WTC11 (cell line): ENCODE results near the gene ZNF600. TPM values are rescaled to one million over a fixed set of nuclear protein-coding genes. Genes with fewer than 3 reads are reported as not detected.
"Not testable (repeated sequence)": the region's sequence is repeated elsewhere in the genome, so short reads cannot be mapped to it uniquely, and the experiment has no call there.

Experiments
- ATAC-seq: fragments of 200-7000 bp; cut with Tn5 transposase; 2 replicates; pipeline ENCODE4 v1.10.0; 2021; ENCODE audit warnings: mild to moderate bottlenecking, moderate library complexity
- CTCF ChIA-PET: fragments of 300-600 bp; sonication (Branson Sonifier 250); formaldehyde crosslinking; loops from one replicate; lab custom pipeline; 2021; ENCODE audit warnings: antibody characterized with exemption; lab: Charles Lee
- POLR2A ChIA-PET: fragments of 350-600 bp; sonication (Branson Sonifier 250); formaldehyde crosslinking; loops from one replicate; lab custom pipeline; 2021; ENCODE audit warnings: antibody characterized with exemption; lab: Charles Lee
- DNase-seq: peaks from one replicate; pipeline ENCODE4 v3.0.0; 2021; ENCODE audit warnings: low spot score
- H3K27ac Mint-ChIP-seq: 2 replicates; pipeline ENCODE4 v1.8.0; 2021; ENCODE audit warnings: mixed read lengths
- H3K27me3 Mint-ChIP-seq: 2 replicates; pipeline ENCODE4 v1.8.0; 2021; ENCODE audit warnings: low read depth, mild to moderate bottlenecking, moderate library complexity, mixed read lengths
- H3K36me3 Mint-ChIP-seq: 2 replicates; pipeline ENCODE4 v1.8.0; 2021; ENCODE audit warnings: mixed read lengths
- H3K4me1 Mint-ChIP-seq: 2 replicates; pipeline ENCODE4 v1.8.0; 2022; ENCODE audit warnings: mixed read lengths
- H3K4me3 Mint-ChIP-seq: 2 replicates; pipeline ENCODE4 v1.8.0; 2021; ENCODE audit warnings: mild to moderate bottlenecking, moderate library complexity, mixed read lengths
- H3K9me3 Mint-ChIP-seq: 2 replicates; pipeline ENCODE4 v1.8.0; 2021; ENCODE audit warnings: mixed read lengths
- ELF4 ChIP-seq: sonication (generic); formaldehyde crosslinking; IDR thresholded peaks from 2 replicates; pipeline ENCODE4 v1.8.1; 2022; ENCODE audit warnings: low read depth, mild to moderate bottlenecking, moderate library complexity, missing genetic modification reagents
- ESRRA ChIP-seq: sonication (generic); formaldehyde crosslinking; IDR thresholded peaks from 2 replicates; pipeline ENCODE4 v1.8.1; 2022; ENCODE audit warnings: mild to moderate bottlenecking, missing genetic modification reagents, borderline replicate concordance
- ETV6 ChIP-seq: sonication (generic); formaldehyde crosslinking; IDR thresholded peaks from 2 replicates; pipeline ENCODE4 v1.8.1; 2022; ENCODE audit warnings: mild to moderate bottlenecking, missing genetic modification reagents
- GRHL2 ChIP-seq: fragments of 250-450 bp; sonication (Bioruptor Pico); IDR thresholded peaks from 2 replicates; pipeline ENCODE4 v1.8.0; 2022; ENCODE audit warnings: mild to moderate bottlenecking, moderate library complexity; ENCODE audit not compliant: insufficient replicate concordance, severe bottlenecking
- NFYB ChIP-seq: sonication (generic); formaldehyde crosslinking; conservative IDR thresholded peaks from 2 replicates; pipeline ENCODE4 v1.8.0; 2022; ENCODE audit warnings: low read depth, missing genetic modification reagents
- NR1H2 ChIP-seq: sonication (generic); formaldehyde crosslinking; IDR thresholded peaks from 2 replicates; pipeline ENCODE4 v1.9.0; 2021; ENCODE audit warnings: mild to moderate bottlenecking, moderate library complexity, missing genetic modification reagents
- NR2C2 ChIP-seq: sonication (generic); formaldehyde crosslinking; IDR thresholded peaks from 2 replicates; pipeline ENCODE4 v1.8.0; 2022; ENCODE audit warnings: mild to moderate bottlenecking, missing genetic modification reagents
- TEAD4 ChIP-seq: sonication (generic); formaldehyde crosslinking; IDR thresholded peaks from 2 replicates; pipeline ENCODE4 v1.8.0; 2022; ENCODE audit warnings: mild to moderate bottlenecking, missing genetic modification reagents
- ZNF138 ChIP-seq: sonication (generic); formaldehyde crosslinking; conservative IDR thresholded peaks from 2 replicates; pipeline ENCODE4 v1.8.1; 2022; ENCODE audit warnings: mild to moderate bottlenecking, moderate library complexity, missing genetic modification reagents
- ZNF263 ChIP-seq: sonication (generic); formaldehyde crosslinking; IDR thresholded peaks from 2 replicates; pipeline ENCODE4 v1.8.1; 2022; ENCODE audit warnings: low read depth, mild to moderate bottlenecking, moderate library complexity, missing genetic modification reagents
- ZNF396 ChIP-seq: fragments of 250-450 bp; sonication (Bioruptor Pico); IDR thresholded peaks from 2 replicates; pipeline ENCODE4 v1.8.0; 2021; ENCODE audit warnings: mild to moderate bottlenecking, moderate library complexity, borderline replicate concordance
- ZNF671 ChIP-seq: fragments of 250-450 bp; sonication (Bioruptor Pico); IDR thresholded peaks from 2 replicates; pipeline ENCODE4 v1.8.0; 2021; ENCODE audit warnings: mild to moderate bottlenecking
- total RNA-seq: library from RNA; stranded (reverse); gene quantifications from 3 replicates; pipeline ENCODE4 v1.2.3, GENCODE V29; 2021
- TF ChIP-seq, protein P1 (sequence below): sonication (generic); formaldehyde crosslinking; IDR thresholded peaks from 2 replicates; pipeline ENCODE4 v1.8.0; 2023; ENCODE audit warnings: mild to moderate bottlenecking, missing genetic modification reagents
- TF ChIP-seq, protein P2 (sequence below): sonication (generic); formaldehyde crosslinking; IDR thresholded peaks from 2 replicates; pipeline ENCODE4 v1.8.1; 2023; ENCODE audit warnings: mild to moderate bottlenecking, missing genetic modification reagents, borderline replicate concordance
- TF ChIP-seq, protein P3 (sequence below): fragments of 250-450 bp; sonication (Bioruptor Pico); IDR thresholded peaks from 2 replicates; pipeline ENCODE4 v1.8.0; 2021; ENCODE audit warnings: mild to moderate bottlenecking
- TF ChIP-seq, protein P4 (sequence below): fragments of 250-450 bp; sonication (Bioruptor Pico); IDR thresholded peaks from 2 replicates; pipeline ENCODE4 v2.1.2; 2022; ENCODE audit warnings: mild to moderate bottlenecking, moderate library complexity
- TF ChIP-seq, protein P5 (sequence below): sonication (generic); formaldehyde crosslinking; IDR thresholded peaks from 2 replicates; pipeline ENCODE4 v1.8.0; 2022; ENCODE audit warnings: mild to moderate bottlenecking, missing genetic modification reagents
- TF ChIP-seq, protein P6 (sequence below): sonication (generic); formaldehyde crosslinking; IDR thresholded peaks from 2 replicates; pipeline ENCODE4 v1.8.0; 2023; ENCODE audit warnings: missing genetic modification reagents, mild to moderate bottlenecking, borderline replicate concordance
- TF ChIP-seq, protein P7 (sequence below): sonication (generic); formaldehyde crosslinking; IDR thresholded peaks from 2 replicates; pipeline ENCODE4 v1.8.1; 2023; ENCODE audit warnings: mild to moderate bottlenecking, missing genetic modification reagents, moderate library complexity

Gene ZNF600
- total RNA-seq, 1 experiment from 2014 or later, result 13.2 TPM

DNA sequence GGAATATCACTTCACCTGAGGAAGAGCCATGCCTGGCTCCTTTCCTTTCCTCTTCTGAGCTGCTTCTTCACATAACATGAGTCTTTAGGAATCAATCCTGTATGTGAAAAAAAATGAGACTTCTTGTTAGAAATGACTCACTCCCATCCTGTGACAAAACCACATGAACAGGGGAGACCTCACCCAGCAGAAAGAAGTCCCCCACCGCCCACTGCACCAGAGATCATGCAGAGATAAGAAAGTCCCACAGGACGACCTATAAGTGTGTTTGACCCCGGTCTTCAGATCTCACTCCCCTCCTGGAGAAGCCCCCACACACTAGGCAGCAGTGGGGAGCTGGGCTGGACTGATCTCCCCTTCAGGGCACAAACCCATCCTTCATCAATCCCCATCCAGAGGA lies 7.8 kb downstream of the ZNF600 start:
- ATAC-seq (no peak), DNase-seq (no peak)
- POLR2A ChIA-PET, result no interaction called here
- no peaks in the 10 kb centered on the region for H3K27me3 Mint-ChIP-seq
- H3K9me3 Mint-ChIP-seq, result no peaks in the 10 kb centered on the region
- peaks cover 7% of the 10 kb centered on the region; the same call in 1 of the 2 replicates for H3K4me1 Mint-ChIP-seq
- CTCF ChIA-PET, result no interaction called here
- peaks cover 12% of the 10 kb centered on the region for H3K36me3 Mint-ChIP-seq
- TF ChIP-seq ELF4 (CRISPR knock-in tag), result no peak
- TF ChIP-seq, protein P1, sequence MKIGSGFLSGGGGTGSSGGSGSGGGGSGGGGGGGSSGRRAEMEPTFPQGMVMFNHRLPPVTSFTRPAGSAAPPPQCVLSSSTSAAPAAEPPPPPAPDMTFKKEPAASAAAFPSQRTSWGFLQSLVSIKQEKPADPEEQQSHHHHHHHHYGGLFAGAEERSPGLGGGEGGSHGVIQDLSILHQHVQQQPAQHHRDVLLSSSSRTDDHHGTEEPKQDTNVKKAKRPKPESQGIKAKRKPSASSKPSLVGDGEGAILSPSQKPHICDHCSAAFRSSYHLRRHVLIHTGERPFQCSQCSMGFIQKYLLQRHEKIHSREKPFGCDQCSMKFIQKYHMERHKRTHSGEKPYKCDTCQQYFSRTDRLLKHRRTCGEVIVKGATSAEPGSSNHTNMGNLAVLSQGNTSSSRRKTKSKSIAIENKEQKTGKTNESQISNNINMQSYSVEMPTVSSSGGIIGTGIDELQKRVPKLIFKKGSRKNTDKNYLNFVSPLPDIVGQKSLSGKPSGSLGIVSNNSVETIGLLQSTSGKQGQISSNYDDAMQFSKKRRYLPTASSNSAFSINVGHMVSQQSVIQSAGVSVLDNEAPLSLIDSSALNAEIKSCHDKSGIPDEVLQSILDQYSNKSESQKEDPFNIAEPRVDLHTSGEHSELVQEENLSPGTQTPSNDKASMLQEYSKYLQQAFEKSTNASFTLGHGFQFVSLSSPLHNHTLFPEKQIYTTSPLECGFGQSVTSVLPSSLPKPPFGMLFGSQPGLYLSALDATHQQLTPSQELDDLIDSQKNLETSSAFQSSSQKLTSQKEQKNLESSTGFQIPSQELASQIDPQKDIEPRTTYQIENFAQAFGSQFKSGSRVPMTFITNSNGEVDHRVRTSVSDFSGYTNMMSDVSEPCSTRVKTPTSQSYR (CRISPR knock-in tag), result no peak
- TF ChIP-seq, protein P2, sequence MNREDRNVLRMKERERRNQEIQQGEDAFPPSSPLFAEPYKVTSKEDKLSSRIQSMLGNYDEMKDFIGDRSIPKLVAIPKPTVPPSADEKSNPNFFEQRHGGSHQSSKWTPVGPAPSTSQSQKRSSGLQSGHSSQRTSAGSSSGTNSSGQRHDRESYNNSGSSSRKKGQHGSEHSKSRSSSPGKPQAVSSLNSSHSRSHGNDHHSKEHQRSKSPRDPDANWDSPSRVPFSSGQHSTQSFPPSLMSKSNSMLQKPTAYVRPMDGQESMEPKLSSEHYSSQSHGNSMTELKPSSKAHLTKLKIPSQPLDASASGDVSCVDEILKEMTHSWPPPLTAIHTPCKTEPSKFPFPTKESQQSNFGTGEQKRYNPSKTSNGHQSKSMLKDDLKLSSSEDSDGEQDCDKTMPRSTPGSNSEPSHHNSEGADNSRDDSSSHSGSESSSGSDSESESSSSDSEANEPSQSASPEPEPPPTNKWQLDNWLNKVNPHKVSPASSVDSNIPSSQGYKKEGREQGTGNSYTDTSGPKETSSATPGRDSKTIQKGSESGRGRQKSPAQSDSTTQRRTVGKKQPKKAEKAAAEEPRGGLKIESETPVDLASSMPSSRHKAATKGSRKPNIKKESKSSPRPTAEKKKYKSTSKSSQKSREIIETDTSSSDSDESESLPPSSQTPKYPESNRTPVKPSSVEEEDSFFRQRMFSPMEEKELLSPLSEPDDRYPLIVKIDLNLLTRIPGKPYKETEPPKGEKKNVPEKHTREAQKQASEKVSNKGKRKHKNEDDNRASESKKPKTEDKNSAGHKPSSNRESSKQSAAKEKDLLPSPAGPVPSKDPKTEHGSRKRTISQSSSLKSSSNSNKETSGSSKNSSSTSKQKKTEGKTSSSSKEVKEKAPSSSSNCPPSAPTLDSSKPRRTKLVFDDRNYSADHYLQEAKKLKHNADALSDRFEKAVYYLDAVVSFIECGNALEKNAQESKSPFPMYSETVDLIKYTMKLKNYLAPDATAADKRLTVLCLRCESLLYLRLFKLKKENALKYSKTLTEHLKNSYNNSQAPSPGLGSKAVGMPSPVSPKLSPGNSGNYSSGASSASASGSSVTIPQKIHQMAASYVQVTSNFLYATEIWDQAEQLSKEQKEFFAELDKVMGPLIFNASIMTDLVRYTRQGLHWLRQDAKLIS, result no peak
- TF ChIP-seq, protein P3, sequence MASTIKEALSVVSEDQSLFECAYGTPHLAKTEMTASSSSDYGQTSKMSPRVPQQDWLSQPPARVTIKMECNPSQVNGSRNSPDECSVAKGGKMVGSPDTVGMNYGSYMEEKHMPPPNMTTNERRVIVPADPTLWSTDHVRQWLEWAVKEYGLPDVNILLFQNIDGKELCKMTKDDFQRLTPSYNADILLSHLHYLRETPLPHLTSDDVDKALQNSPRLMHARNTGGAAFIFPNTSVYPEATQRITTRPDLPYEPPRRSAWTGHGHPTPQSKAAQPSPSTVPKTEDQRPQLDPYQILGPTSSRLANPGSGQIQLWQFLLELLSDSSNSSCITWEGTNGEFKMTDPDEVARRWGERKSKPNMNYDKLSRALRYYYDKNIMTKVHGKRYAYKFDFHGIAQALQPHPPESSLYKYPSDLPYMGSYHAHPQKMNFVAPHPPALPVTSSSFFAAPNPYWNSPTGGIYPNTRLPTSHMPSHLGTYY (CRISPR knock-in tag), result no peak
- TF ChIP-seq ZNF138 (CRISPR knock-in tag), result no peak
- TF ChIP-seq NR2C2 (CRISPR knock-in tag), result no peak
- TF ChIP-seq, protein P4, sequence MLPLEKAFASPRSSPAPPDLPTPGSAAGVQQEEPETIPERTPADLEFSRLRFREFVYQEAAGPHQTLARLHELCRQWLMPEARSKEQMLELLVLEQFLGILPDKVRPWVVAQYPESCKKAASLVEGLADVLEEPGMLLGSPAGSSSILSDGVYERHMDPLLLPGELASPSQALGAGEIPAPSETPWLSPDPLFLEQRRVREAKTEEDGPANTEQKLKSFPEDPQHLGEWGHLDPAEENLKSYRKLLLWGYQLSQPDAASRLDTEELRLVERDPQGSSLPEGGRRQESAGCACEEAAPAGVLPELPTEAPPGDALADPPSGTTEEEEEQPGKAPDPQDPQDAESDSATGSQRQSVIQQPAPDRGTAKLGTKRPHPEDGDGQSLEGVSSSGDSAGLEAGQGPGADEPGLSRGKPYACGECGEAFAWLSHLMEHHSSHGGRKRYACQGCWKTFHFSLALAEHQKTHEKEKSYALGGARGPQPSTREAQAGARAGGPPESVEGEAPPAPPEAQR (CRISPR knock-in tag), result no peak
- TF ChIP-seq ZNF263, result no peak
- TF ChIP-seq ZNF671 (CRISPR knock-in tag), result no peak
- TF ChIP-seq ESRRA (CRISPR knock-in tag), result no peak
- no peak for TF ChIP-seq NFYB
- TF ChIP-seq NR1H2, result no peak
- TF ChIP-seq, protein P5, sequence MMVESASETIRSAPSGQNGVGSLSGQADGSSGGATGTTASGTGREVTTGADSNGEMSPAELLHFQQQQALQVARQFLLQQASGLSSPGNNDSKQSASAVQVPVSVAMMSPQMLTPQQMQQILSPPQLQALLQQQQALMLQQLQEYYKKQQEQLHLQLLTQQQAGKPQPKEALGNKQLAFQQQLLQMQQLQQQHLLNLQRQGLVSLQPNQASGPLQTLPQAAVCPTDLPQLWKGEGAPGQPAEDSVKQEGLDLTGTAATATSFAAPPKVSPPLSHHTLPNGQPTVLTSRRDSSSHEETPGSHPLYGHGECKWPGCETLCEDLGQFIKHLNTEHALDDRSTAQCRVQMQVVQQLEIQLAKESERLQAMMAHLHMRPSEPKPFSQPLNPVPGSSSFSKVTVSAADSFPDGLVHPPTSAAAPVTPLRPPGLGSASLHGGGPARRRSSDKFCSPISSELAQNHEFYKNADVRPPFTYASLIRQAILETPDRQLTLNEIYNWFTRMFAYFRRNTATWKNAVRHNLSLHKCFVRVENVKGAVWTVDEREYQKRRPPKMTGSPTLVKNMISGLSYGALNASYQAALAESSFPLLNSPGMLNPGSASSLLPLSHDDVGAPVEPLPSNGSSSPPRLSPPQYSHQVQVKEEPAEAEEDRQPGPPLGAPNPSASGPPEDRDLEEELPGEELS, result no peak
- TF ChIP-seq GRHL2, result no peak
- no peak for TF ChIP-seq ZNF396
- no peak for TF ChIP-seq TEAD4 (CRISPR knock-in tag)
- TF ChIP-seq, protein P6, sequence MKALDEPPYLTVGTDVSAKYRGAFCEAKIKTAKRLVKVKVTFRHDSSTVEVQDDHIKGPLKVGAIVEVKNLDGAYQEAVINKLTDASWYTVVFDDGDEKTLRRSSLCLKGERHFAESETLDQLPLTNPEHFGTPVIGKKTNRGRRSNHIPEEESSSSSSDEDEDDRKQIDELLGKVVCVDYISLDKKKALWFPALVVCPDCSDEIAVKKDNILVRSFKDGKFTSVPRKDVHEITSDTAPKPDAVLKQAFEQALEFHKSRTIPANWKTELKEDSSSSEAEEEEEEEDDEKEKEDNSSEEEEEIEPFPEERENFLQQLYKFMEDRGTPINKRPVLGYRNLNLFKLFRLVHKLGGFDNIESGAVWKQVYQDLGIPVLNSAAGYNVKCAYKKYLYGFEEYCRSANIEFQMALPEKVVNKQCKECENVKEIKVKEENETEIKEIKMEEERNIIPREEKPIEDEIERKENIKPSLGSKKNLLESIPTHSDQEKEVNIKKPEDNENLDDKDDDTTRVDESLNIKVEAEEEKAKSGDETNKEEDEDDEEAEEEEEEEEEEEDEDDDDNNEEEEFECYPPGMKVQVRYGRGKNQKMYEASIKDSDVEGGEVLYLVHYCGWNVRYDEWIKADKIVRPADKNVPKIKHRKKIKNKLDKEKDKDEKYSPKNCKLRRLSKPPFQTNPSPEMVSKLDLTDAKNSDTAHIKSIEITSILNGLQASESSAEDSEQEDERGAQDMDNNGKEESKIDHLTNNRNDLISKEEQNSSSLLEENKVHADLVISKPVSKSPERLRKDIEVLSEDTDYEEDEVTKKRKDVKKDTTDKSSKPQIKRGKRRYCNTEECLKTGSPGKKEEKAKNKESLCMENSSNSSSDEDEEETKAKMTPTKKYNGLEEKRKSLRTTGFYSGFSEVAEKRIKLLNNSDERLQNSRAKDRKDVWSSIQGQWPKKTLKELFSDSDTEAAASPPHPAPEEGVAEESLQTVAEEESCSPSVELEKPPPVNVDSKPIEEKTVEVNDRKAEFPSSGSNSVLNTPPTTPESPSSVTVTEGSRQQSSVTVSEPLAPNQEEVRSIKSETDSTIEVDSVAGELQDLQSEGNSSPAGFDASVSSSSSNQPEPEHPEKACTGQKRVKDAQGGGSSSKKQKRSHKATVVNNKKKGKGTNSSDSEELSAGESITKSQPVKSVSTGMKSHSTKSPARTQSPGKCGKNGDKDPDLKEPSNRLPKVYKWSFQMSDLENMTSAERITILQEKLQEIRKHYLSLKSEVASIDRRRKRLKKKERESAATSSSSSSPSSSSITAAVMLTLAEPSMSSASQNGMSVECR (CRISPR knock-in tag), result no peak
- TF ChIP-seq ETV6 (CRISPR knock-in tag), result no peak
- TF ChIP-seq, protein P7, sequence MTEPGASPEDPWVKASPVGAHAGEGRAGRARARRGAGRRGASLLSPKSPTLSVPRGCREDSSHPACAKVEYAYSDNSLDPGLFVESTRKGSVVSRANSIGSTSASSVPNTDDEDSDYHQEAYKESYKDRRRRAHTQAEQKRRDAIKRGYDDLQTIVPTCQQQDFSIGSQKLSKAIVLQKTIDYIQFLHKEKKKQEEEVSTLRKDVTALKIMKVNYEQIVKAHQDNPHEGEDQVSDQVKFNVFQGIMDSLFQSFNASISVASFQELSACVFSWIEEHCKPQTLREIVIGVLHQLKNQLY (CRISPR knock-in tag), result no peak
- H3K4me3 Mint-ChIP-seq, result no peak overlapping the region
- H3K27ac Mint-ChIP-seq, result no peak overlapping the region

DNA sequence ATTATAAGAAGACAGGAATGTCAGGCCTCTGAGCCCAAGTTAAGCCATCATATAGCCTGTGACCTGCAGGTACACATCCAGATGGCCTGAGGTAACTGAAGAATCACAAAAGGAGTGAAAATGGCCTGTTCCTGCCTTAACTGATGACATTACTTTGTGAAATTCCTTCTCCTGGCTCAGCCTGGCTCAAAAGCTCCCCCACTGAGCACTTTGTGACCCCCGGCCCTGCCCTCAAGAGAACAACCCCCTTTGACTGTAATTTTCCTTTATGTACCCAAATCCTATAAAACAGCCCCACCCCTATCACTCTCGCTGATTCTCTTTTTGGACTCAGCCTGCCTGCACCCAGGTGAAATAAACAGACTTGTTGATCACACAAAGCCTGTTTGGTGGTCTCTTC lies 30.1 kb downstream of the ZNF600 start:
- POLR2A ChIA-PET, DNase-seq, ATAC-seq, H3K27me3 Mint-ChIP-seq, CTCF ChIA-PET, H3K4me3 Mint-ChIP-seq: not testable (repeated sequence)
- peaks cover 26% of the 10 kb centered on the region for H3K9me3 Mint-ChIP-seq
- H3K36me3 Mint-ChIP-seq, result peaks cover 26% of the 10 kb centered on the region
- peaks cover 33% of the 10 kb centered on the region for H3K4me1 Mint-ChIP-seq
- H3K27ac Mint-ChIP-seq, result peak overlapping the region; percentile 83
